K562 (cell line): ENCODE measurements around the gene TF. TPM values are rescaled to one million over a fixed set of nuclear protein-coding genes. Genes with fewer than 3 reads are reported as not detected.

ENCODE experiments used
- ATAC-seq: fragments of 200-7000 bp; cut with Tn5 transposase; 3 replicates; pipeline ENCODE4 v1.9.1; 2020; ENCODE audit warnings: moderate library complexity
- BruUV-seq: library from RNA; stranded (reverse); fragments of 400-500 nt; replicated peaks from 2 replicates; lab custom pipeline; 2021; lab: Mats Ljungman, UMichigan
- CTCF ChIA-PET: fragments of 300-600 bp; formaldehyde crosslinking; extraction: SDS; loops from one replicate; lab custom pipeline; 2021; ENCODE audit warnings: low intra/inter-chr PET ratio; lab: Yijun Ruan, JAX
- POLR2A ChIA-PET: fragments of 300-600, 350-650 bp; sonication (Branson Sonifier 250); formaldehyde crosslinking; extraction: SDS; loops from one replicate; lab custom pipeline; 2021; ENCODE audit warnings: antibody characterized with exemption, inconsistent platforms; lab: Yijun Ruan, JAX
- DNase-seq, 4 experiments: peaks; one replicate each; pipeline versions ENCODE4 v3.0.0 to v3.0.0-alpha.2; 2011 to 2018; ENCODE audit warnings: low spot score in 3 of 4, mixed read lengths in 3 of 4; ENCODE audit errors: extremely low read depth in 1 of 4
- FAIRE-seq: peaks from 2 replicates; lab custom pipeline; 2011; peaks lifted over from hg19 to GRCh38; lab: Jason Lieb, UNC
- H2AFZ ChIP-seq: 2 replicates; pipeline ENCODE4 v1.6.0; 2011; ENCODE audit warnings: low read depth, low read length, control low read depth, inconsistent platforms
- H3K27ac ChIP-seq: fragments of 200-600 bp; 3 replicates; pipeline ENCODE4 v1.8.0; 2011; ENCODE audit warnings: low read depth, mild to moderate bottlenecking, control low read depth, inconsistent platforms, low read length, moderate library complexity, mixed read lengths; ENCODE audit errors: extremely low read depth
- H3K27me3 ChIP-seq, 2 experiments: fragments of 300-600 bp in 1 of 2; 2 replicates in 1 of 2; 3 replicates in 1 of 2; pipeline versions ENCODE4 v1.6.0 to v1.8.0; 2011; ENCODE audit warnings: inconsistent platforms in 2 of 2, low read length in 2 of 2, mild to moderate bottlenecking in 1 of 2, mixed read lengths in 1 of 2, moderate library complexity in 1 of 2; ENCODE audit not compliant: control insufficient read depth in 2 of 2, insufficient read depth in 2 of 2
- H3K36me3 ChIP-seq: fragments of 300-600 bp; 3 replicates; pipeline ENCODE4 v1.8.0; 2011; ENCODE audit warnings: mild to moderate bottlenecking, low read length, inconsistent platforms; ENCODE audit not compliant: control insufficient read depth, insufficient read depth
- H3K4me1 ChIP-seq, 2 experiments: fragments of 200-600 bp in 1 of 2; replicated peaks in 1 of 2; 2 replicates in 1 of 2; 3 replicates in 1 of 2; pipeline versions ENCODE4 v1.5.1 to v1.8.0; 2011; ENCODE audit warnings: inconsistent platforms in 2 of 2, low read length in 2 of 2, mild to moderate bottlenecking in 1 of 2, mixed read lengths in 1 of 2, moderate library complexity in 1 of 2; ENCODE audit not compliant: control insufficient read depth in 2 of 2, insufficient read depth in 2 of 2
- H3K4me2 ChIP-seq: 2 replicates; pipeline ENCODE4 v1.6.1; 2011; ENCODE audit warnings: low read length, control low read depth, inconsistent platforms, mixed read lengths; ENCODE audit not compliant: insufficient read depth
- H3K4me3 ChIP-seq: fragments of 200-600 bp; sonication (generic), shearing (Covaris generic); 2 replicates; pipeline ENCODE4 v1.5.1; 2016; ENCODE audit warnings: control low read depth, inconsistent platforms
- H3K79me2 ChIP-seq: fragments of 200-600 bp; 3 replicates; pipeline ENCODE4 v1.8.0; 2011; ENCODE audit warnings: low read length, inconsistent platforms; ENCODE audit not compliant: control insufficient read depth, insufficient read depth
- H3K9ac ChIP-seq, 2 experiments: 2 replicates each; pipeline versions ENCODE4 v1.6.0 to v1.6.1; 2011; ENCODE audit warnings: low read depth in 2 of 2, low read length in 2 of 2, control low read depth in 1 of 2, inconsistent platforms in 1 of 2, mild to moderate bottlenecking in 1 of 2, mixed read lengths in 1 of 2; ENCODE audit not compliant: insufficient read depth in 1 of 2
- H3K9me1 ChIP-seq: one replicate; pipeline ENCODE4 v1.6.0; 2011; ENCODE audit warnings: inconsistent platforms, mild to moderate bottlenecking, low read length, moderate library complexity; ENCODE audit not compliant: control insufficient read depth, insufficient read depth
- H3K9me3 ChIP-seq: replicated peaks from 2 replicates; pipeline ENCODE4 v1.5.1; 2011; ENCODE audit warnings: low read depth, low read length, inconsistent platforms; ENCODE audit not compliant: control insufficient read depth, insufficient read depth
- H4K20me1 ChIP-seq: replicated peaks from 2 replicates; pipeline ENCODE4 v1.6.1; 2011; ENCODE audit warnings: low read length, inconsistent platforms, mixed read lengths; ENCODE audit not compliant: control insufficient read depth, insufficient read depth
- GATAD2B ChIP-seq: fragments of 450-650 bp; IDR thresholded peaks from 2 replicates; pipeline ENCODE4 v1.6.1; 2017; ENCODE audit warnings: mild to moderate bottlenecking, borderline replicate concordance
- ILF3 ChIP-seq: fragments of 450-650 bp; IDR thresholded peaks from 2 replicates; pipeline ENCODE4 v1.6.1; 2018; ENCODE audit warnings: antibody characterized with exemption, mild to moderate bottlenecking, moderate library complexity, borderline replicate concordance
- L3MBTL2 ChIP-seq: fragments of 450-650 bp; IDR thresholded peaks from 2 replicates; pipeline ENCODE4 v1.6.1; 2016; ENCODE audit warnings: mild to moderate bottlenecking, moderate library complexity
- LCOR ChIP-seq: sonication (generic); formaldehyde crosslinking; IDR thresholded peaks from 2 replicates; pipeline ENCODE4 v1.8.0; 2022; ENCODE audit warnings: mild to moderate bottlenecking, missing genetic modification reagents
- MAFK ChIP-seq: IDR thresholded peaks from 2 replicates; pipeline ENCODE4 v1.6.1; 2011; ENCODE audit warnings: low read length, improper control_type of control experiment
- RNF2 ChIP-seq: sonication (generic); IDR thresholded peaks from 2 replicates; pipeline ENCODE4 v1.6.1; 2016
- SMARCE1 ChIP-seq: fragments of 450-650 bp; IDR thresholded peaks from 2 replicates; pipeline ENCODE4 v1.7.1; 2016; ENCODE audit warnings: mild to moderate bottlenecking
- TCF7L2 ChIP-seq: fragments of 150-350 bp; IDR thresholded peaks from 2 replicates; pipeline ENCODE4 v1.6.1; 2016; ENCODE audit warnings: low read depth, mild to moderate bottlenecking, low read length, moderate library complexity
- ZNF444 ChIP-seq: fragments of 250-450 bp; sonication (Bioruptor Pico); IDR thresholded peaks from 2 replicates; pipeline ENCODE4 v1.4.0; 2020; ENCODE audit warnings: mild to moderate bottlenecking, moderate library complexity
- WGBS: fragments of 100-300 bp; shearing (Covaris generic); methylation state at CpG from one replicate; pipeline ENCODE4 v1.1.6; 2016; ENCODE audit warnings: low coverage, mixed read lengths; ENCODE audit not compliant: insufficient coverage; ENCODE audit errors: missing lambda C conversion rate; 5-methylcytosine and 5-hydroxymethylcytosine counted together
- in situ Hi-C: fragments of 300-500 bp; cut with MboI; formaldehyde crosslinking; loops from 4 replicates; pipeline ENCODE4 v1.15.0; 2018; ENCODE audit warnings: inconsistent platforms, mixed read lengths
- intact Hi-C: fragments of 100-400 bp; cut with micrococcal nuclease; formaldehyde crosslinking; loops from 2 replicates; pipeline ENCODE4 v1.14.2; 2022
- polyA plus RNA-seq, 8 experiments: library from polyadenylated mRNA; depleted of rRNA in 4 of 8; stranded (reverse) in 5 of 8; unstranded in 3 of 8; fragments of >200 nt; fragmentation: Nextera tagmentation in 2 of 8; fragmentation: Illumina TruSeq in 1 of 8; extraction: Ambion mirVana in 2 of 8; extraction: Trizol in 1 of 8; gene quantifications; 2 replicates each; pipeline versions ENCODE4 v1.2.1 to v1.2.3, GENCODE V29; 2011 to 2014; ENCODE audit warnings: inconsistent platforms in 1 of 8, missing spikeins in 1 of 8
- total RNA-seq, 7 experiments: library from RNA; depleted of rRNA in 6 of 7; stranded (reverse); fragments of >200 nt in 6 of 7; fragmentation: Illumina TruSeq in 2 of 7; extraction: Trizol in 2 of 7; gene quantifications; 2 replicates each; pipeline versions ENCODE4 v1.2.1 to v1.2.3, GENCODE V29; 2011 to 2021; ENCODE audit warnings: low replicate concordance in 1 of 7

Gene TF
- total and polyA plus RNA-seq, 9 of the 15 experiments (the other 6 are each of a cell fraction or from before 2014, with no cell fraction given): 0.09 to 9.2 (median 3.1) TPM

GRCh38 chr3:133761605-133762484, 15.7 kb downstream of the TF start:
- Histone ChIP-seq H3K79me2 (no peaks in the 10 kb centered on the region), H3K9me1 (no peaks in the 10 kb centered on the region), H3K4me3 (no peak overlapping the region), H3K4me2 (no peak overlapping the region), H4K20me1 (no peaks in the 10 kb centered on the region), H3K9me3 (no peaks in the 10 kb centered on the region), H3K4me1 (no peaks in the 10 kb centered on the region), H3K9ac (no peak overlapping the region), H3K27me3 (peaks cover 0 to 14% of the 10 kb centered on the region in 2 experiments; a peak in 2 of 5 replicates), H3K36me3 (no peaks in the 10 kb centered on the region), H3K27ac (no peak overlapping the region), H2AFZ (no peak overlapping the region)
- no peak for ATAC-seq
- intact Hi-C loops: no loop called here
- WGBS: 0% methylated on average over 5 of the region's 6 CpGs
- TF ChIP-seq RNF2 (no peak), TCF7L2 (no peak), SMARCE1 (no peak), ZNF444 (CRISPR knock-in tag) (no peak), LCOR (CRISPR knock-in tag) (no peak), GATAD2B (no peak), ILF3 (no peak), L3MBTL2 (no peak), MAFK (no peak)
- ChIA-PET CTCF (no interaction called here), POLR2A (interaction anchor here (1.0 to 1.4 kb wide), 2 partner anchors 9 to 19 kb away, joined by 4 to 5 read pairs; no protein-coding TSS in a partner anchor)
- BruUV-seq: no TSS peak
- DNase-seq: no peak
- in situ Hi-C loops: no loop called here
- FAIRE-seq: no peak
